Measurements from ENCODE around the gene FBXO21.

DNA sequence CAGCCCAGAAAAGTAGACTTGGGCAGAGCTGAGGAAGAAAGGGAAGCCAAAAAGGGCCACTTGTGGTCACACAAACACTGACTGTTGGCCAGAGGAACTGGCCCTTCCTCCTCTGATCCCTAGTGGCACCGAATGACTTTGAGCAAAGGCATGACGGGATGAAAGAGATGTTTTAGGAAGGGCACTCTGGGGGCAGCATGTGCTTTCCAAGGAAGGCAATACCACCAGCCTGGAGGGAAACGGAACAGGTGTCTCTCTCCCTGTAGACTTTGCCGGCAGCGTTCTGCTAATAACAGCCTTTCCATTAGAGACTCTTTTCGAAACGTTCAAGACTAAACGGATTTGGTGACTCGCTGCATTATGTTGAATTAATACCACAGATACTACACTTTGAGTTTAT lies 12.3 kb upstream of the FBXO21 start:
- TF ChIP-seq, protein P1, sequence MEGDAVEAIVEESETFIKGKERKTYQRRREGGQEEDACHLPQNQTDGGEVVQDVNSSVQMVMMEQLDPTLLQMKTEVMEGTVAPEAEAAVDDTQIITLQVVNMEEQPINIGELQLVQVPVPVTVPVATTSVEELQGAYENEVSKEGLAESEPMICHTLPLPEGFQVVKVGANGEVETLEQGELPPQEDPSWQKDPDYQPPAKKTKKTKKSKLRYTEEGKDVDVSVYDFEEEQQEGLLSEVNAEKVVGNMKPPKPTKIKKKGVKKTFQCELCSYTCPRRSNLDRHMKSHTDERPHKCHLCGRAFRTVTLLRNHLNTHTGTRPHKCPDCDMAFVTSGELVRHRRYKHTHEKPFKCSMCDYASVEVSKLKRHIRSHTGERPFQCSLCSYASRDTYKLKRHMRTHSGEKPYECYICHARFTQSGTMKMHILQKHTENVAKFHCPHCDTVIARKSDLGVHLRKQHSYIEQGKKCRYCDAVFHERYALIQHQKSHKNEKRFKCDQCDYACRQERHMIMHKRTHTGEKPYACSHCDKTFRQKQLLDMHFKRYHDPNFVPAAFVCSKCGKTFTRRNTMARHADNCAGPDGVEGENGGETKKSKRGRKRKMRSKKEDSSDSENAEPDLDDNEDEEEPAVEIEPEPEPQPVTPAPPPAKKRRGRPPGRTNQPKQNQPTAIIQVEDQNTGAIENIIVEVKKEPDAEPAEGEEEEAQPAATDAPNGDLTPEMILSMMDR (IDR thresholded peaks at IDR 0.05): no peak
- TF ChIP-seq ZFX (IDR thresholded peaks at IDR 0.05; ENCODE audit: borderline replicate concordance): no peak

Data from 22Rv1 (cell line).